Endodermal cell (in vitro differentiated cells): ENCODE data around the gene ABHD4. TPM values are rescaled to one million over a fixed set of nuclear protein-coding genes. Genes with fewer than 3 reads are reported as not detected.

ENCODE experiments used
- DNase-seq: peaks from one replicate; pipeline ENCODE4 v3.0.0-alpha.2; 2017
- H3K27ac ChIP-seq: 2 replicates; pipeline ENCODE4 v1.5.1; 2013; ENCODE audit warnings: mild to moderate bottlenecking, low read depth, low read length, moderate library complexity
- H3K27me3 ChIP-seq: 2 replicates; pipeline ENCODE4 v1.6.1; 2013; ENCODE audit warnings: mild to moderate bottlenecking, low read length, moderate library complexity; ENCODE audit not compliant: insufficient read depth, control insufficient read depth, poor library complexity, severe bottlenecking
- H3K36me3 ChIP-seq: 2 replicates; pipeline ENCODE4 v1.7.0; 2013; ENCODE audit warnings: mild to moderate bottlenecking, low read length, moderate library complexity; ENCODE audit not compliant: control insufficient read depth, insufficient read depth
- H3K4me1 ChIP-seq: one replicate; pipeline ENCODE4 v1.7.0; 2013; ENCODE audit warnings: low read length; ENCODE audit not compliant: control insufficient read depth, insufficient read depth
- H3K4me3 ChIP-seq: 2 replicates; pipeline ENCODE4 v1.5.1; 2013; ENCODE audit warnings: mild to moderate bottlenecking, low read length, moderate library complexity
- H3K9ac ChIP-seq: 2 replicates; pipeline ENCODE4 v1.6.1; 2013; ENCODE audit warnings: mild to moderate bottlenecking, low read length, moderate library complexity; ENCODE audit not compliant: poor library complexity, severe bottlenecking; ENCODE audit errors: extremely low read depth
- H3K9me3 ChIP-seq: 2 replicates; pipeline ENCODE4 v1.6.1; 2013; ENCODE audit warnings: mild to moderate bottlenecking, low read length, moderate library complexity; ENCODE audit not compliant: control insufficient read depth
- H3K27ac Mint-ChIP-seq: 2 replicates; pipeline ENCODE4 v1.8.0; 2020; ENCODE audit warnings: mixed read lengths
- H3K27me3 Mint-ChIP-seq: 2 replicates; pipeline ENCODE4 v1.8.0; 2021; ENCODE audit warnings: mild to moderate bottlenecking, mixed read lengths; ENCODE audit not compliant: insufficient read depth
- H3K36me3 Mint-ChIP-seq: 2 replicates; pipeline ENCODE4 v1.8.0; 2020; ENCODE audit warnings: low read depth, mixed read lengths
- H3K4me1 Mint-ChIP-seq: 2 replicates; pipeline ENCODE4 v1.8.0; 2020; ENCODE audit warnings: mixed read lengths
- H3K4me3 Mint-ChIP-seq: 2 replicates; pipeline ENCODE4 v1.8.0; 2020; ENCODE audit warnings: mild to moderate bottlenecking, moderate library complexity, mixed read lengths
- H3K9me3 Mint-ChIP-seq: 2 replicates; pipeline ENCODE4 v1.8.0; 2020; ENCODE audit warnings: mild to moderate bottlenecking, mixed read lengths
- CTCF ChIP-seq: fragments of 200-600 bp; sonication (generic); conservative IDR thresholded peaks from 2 replicates; pipeline ENCODE4 v1.5.0; 2021; ENCODE audit warnings: antibody characterized with exemption, mild to moderate bottlenecking
- WGBS, 2 experiments: methylation state at CpG; one replicate each; pipeline versions ENCODE4 v1.1.5 to v1.1.7; 2013; ENCODE audit warnings: missing lambda C conversion rate in 2 of 2, mixed read lengths in 1 of 2; ENCODE audit not compliant: insufficient coverage in 1 of 2, insufficient read length in 1 of 2; 5-methylcytosine and 5-hydroxymethylcytosine counted together
- total RNA-seq, 2 donors: library from RNA; stranded (reverse); fragmentation: NEBNext Ultra II Directional in 1 of 2; extraction: Animal tissue kit (Norgen Biotek cat#: 25700) in 1 of 2; gene quantifications; 2 replicates in 1 of 2; 3 replicates in 1 of 2; pipeline ENCODE4 v1.2.1, GENCODE V29; 2021

ABHD4 gene
- total RNA-seq, 2 donors from 2014 or later: 68.3 to 77.7 TPM

- peaks cover 11% of the 10 kb centered on the region for H3K4me1 ChIP-seq
- Mint-ChIP-seq H3K27ac (peak overlapping the region; percentile 89), H3K9me3 (no peaks in the 10 kb centered on the region), H3K27me3 (no peaks in the 10 kb centered on the region), H3K36me3 (peaks cover 8% of the 10 kb centered on the region), H3K4me3 (no peak overlapping the region), H3K4me1 (peaks cover 47% of the 10 kb centered on the region)
- H3K27ac ChIP-seq: no peak overlapping the region
- no peaks in the 10 kb centered on the region for H3K27me3 ChIP-seq
- H3K4me3 ChIP-seq: no peak overlapping the region
- H3K9ac ChIP-seq: no peak overlapping the region
- no peak for TF ChIP-seq CTCF
- no peaks in the 10 kb centered on the region for H3K9me3 ChIP-seq
- peaks cover 16% of the 10 kb centered on the region for H3K36me3 ChIP-seq
- WGBS, 2 experiments: 92 to 100% methylated on average over 1 of the region's 1 CpG
- DNase-seq: no peak
Observed at GRCh38 chr14:22559041-22559440, 39.1 kb upstream of the ABHD4 start.

- peak overlapping the region; percentile 65 for H3K27ac Mint-ChIP-seq
- H3K27me3 ChIP-seq: no peaks in the 10 kb centered on the region
- H3K27ac ChIP-seq: no peak overlapping the region
- peaks cover 23% of the 10 kb centered on the region for H3K36me3 Mint-ChIP-seq
- TF ChIP-seq CTCF: no peak
- H3K36me3 ChIP-seq: peaks cover 34% of the 10 kb centered on the region
- DNase-seq: no peak
- H3K27me3 Mint-ChIP-seq: no peaks in the 10 kb centered on the region
- H3K4me1 Mint-ChIP-seq: peaks cover 63% of the 10 kb centered on the region
- H3K4me3 Mint-ChIP-seq: peak overlapping the region; percentile 13
- 71 to 76% methylated on average over 13 of the region's 13 CpGs for WGBS, 2 experiments
- H3K9me3 Mint-ChIP-seq: no peaks in the 10 kb centered on the region
- no peak overlapping the region for H3K4me3 ChIP-seq
- peaks cover 11% of the 10 kb centered on the region for H3K4me1 ChIP-seq
- H3K9ac ChIP-seq: no peak overlapping the region
- no peaks in the 10 kb centered on the region for H3K9me3 ChIP-seq
Observed at GRCh38 chr14:22560662-22561365, 37.3 kb upstream of the ABHD4 start.

- Mint-ChIP-seq H3K9me3 (no peaks in the 10 kb centered on the region), H3K4me1 (peaks cover 65% of the 10 kb centered on the region), H3K4me3 (peak overlapping the region; percentile 13), H3K27me3 (no peaks in the 10 kb centered on the region), H3K36me3 (peaks cover 28% of the 10 kb centered on the region), H3K27ac (peak overlapping the region; percentile 65)
- no peak for DNase-seq
- H3K27ac ChIP-seq: no peak overlapping the region
- no peaks in the 10 kb centered on the region for H3K27me3 ChIP-seq
- H3K9me3 ChIP-seq: no peaks in the 10 kb centered on the region
- no peak overlapping the region for H3K4me3 ChIP-seq
- 87% methylated on average over 3 of the region's 3 CpGs; no CpG with 5 or more reads in 1 of the 2 experiments for WGBS, 2 experiments
- peaks cover 39% of the 10 kb centered on the region for H3K36me3 ChIP-seq
- TF ChIP-seq CTCF: no peak
- peaks cover 11% of the 10 kb centered on the region for H3K4me1 ChIP-seq
- no peak overlapping the region for H3K9ac ChIP-seq
Observed at GRCh38 chr14:22561366-22561660, 36.8 kb upstream of the ABHD4 start.
